ENCODE results near the gene ARHGAP18.
"Not testable (repeated sequence)": the region's sequence is repeated elsewhere in the genome, so short reads cannot be mapped to it uniquely, and the experiment has no call there.

ARHGAP18 gene

DNA sequence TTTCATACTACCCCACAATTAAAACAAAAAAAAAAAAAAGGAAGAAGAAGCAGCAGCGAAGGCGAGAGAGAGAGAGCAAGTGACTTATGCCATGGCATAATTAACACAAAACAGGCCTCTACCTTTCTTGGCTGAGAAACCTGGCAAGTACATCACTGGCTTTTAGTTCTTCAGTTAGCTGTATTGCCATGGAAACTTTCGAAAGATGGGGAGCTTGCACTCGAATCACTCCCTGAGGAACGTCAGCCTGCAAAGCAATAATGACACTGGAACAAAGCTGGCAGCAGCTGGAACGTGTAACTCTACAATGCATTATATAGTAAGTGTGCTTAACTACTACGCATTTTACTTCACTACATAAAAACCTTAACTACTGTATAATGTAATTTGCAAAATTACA lies 126.1 kb downstream of the ARHGAP18 start:
- DNase-seq (ENCODE audit: low read depth in 2 of 2) = no peak

- DNase-seq (ENCODE audit: low read depth in 2 of 2) = no peak
Observed at GRCh38 chr6:129578315-129578714, 131.7 kb downstream of the ARHGAP18 start.

DNA sequence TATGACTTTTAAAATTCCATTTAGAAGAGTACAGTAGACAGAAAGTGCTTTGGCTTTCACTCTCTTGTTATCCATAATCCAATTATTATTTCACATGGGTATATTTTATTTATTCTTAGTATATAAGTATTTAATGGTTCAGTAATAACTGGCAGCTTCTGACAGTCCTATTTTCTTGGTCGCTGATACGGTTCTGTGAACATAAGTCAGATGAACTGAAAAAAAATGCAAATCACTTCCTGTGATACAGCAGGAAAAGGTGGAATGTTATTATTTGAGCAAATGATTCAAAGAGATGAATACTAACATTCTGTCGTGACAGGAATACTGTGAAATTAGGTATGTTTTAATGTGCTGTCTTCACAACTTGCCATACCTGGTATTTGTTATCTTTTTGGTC lies 132.3 kb downstream of the ARHGAP18 start:
- no peak for DNase-seq (ENCODE audit: low read depth in 2 of 2)

DNA sequence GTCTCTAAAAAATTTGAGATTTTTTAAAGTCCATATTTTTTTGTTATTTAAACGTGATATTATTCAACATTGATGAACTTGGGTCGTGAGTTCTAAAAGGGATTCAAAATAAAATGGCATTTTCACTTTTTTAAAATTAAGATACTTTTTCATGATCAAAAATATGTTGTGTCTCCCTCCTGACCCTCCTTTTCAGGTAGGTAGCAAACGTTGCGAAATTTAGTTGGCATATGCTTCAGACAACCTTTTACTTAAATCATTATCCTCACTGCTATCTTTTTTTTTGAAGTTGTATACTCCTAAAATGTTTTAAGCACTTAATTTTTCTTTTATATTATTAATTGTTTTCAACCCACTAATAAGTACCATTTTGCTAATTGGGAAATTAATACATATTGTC lies 133.5 kb downstream of the ARHGAP18 start:
- no peak for DNase-seq (ENCODE audit: low read depth in 2 of 2)

DNA sequence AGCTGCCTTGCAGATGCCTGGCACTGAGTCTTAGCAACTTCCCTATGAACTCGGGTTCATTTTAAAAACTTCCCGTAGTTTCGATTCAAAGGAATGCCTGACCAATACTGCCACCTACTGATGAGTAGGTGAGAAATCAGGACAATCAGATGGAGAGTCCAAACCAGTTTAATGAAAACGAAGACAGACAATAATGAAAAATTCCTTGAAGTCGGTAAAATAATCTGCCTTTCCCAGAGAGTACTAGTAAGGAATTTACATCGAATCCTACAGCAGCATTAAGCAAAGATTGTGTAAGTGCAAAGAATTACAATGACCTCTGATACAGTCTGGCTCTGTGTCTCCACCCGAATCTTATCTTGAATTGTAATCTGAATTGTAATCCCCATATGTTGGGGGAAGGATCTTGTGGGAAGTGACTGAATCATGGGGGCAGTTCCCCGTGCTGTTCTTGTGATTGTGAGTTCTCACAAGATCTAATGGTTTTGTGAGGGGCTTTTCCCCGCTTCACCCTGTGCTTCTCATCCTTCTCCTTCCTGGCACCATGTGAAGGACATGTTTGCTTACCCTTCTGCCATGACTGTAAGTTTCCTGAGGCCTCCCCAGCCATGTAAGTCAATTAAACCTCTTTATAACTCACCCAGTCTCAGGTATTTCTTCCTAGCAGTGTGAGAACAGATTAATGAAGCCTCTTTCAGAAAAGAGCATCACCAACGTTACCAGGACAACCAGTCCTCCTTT lies 134.4 kb downstream of the ARHGAP18 start:
- DNase-seq (ENCODE audit: low read depth in 2 of 2) = no peak

GRCh38 chr6:129574605-129575004 lies 135.4 kb downstream of the ARHGAP18 start:
- DNase-seq (ENCODE audit: low read depth in 2 of 2) = not testable (repeated sequence)

DNA sequence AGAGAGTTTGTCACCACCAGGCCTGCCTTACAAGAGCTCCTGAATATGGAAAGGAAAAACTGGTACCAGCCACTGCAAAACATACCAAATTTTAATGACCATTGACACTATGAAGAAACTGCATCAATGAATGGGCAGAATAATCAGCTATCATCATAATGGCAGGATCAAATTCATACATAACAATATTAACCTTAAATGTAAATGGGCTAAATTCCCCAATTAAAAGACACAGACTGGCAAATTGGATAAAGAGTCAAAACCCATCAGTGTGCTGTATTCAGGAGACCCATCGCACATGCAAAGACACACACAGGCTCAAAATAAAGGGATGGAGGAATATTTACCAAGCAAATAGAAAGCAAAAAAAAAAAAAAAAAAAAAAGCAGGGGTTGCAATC lies 139.0 kb downstream of the ARHGAP18 start:
- not testable (repeated sequence) for DNase-seq (ENCODE audit: low read depth in 2 of 2)

- no peak for DNase-seq (ENCODE audit: low read depth in 2 of 2)
Observed at GRCh38 chr6:129568015-129568414, 142.0 kb downstream of the ARHGAP18 start.

- peak; percentile 7 to 35 for DNase-seq (ENCODE audit: low read depth in 2 of 2)
Observed at GRCh38 chr6:129567374-129567773, 142.6 kb downstream of the ARHGAP18 start.

DNA sequence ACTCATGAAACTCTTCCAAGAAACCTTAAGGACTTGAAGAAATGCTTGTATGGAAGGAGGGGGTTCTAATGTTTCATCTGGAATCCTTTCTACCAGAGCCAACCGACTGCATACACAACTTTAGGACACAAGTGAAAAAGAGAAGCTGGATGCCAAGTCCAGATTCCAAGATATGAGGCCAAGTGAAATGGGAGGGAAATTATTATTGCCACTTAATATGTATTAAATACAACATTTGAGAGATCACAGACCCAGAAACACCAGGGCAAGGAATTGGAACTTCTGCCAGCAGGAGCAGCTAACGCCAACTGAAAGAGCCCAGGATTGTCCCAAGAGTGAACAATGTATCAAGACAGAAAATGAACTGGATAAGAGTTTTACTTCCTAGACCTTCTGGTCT lies 144.2 kb downstream of the ARHGAP18 start:
- DNase-seq (ENCODE audit: low read depth in 2 of 2) = no peak

DNA sequence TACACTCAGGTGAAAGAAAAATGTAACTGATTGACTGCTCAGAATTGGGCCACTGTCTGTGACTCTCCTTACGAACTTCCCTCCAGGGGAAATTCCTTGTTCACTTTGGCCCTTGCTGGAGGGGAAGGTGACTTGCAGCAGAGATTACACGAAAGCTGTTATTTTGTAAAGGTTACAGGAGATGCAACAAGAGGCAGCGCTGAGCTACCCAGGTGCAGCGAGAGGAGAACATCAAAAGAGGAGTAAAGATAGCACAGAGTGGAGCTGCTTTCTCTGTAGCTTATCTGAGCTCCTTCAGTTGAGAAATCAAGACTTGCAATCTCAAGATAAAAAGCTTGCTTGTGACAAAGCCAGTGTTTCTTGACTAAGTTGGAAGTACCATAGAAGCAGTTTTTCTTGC lies 144.6 kb downstream of the ARHGAP18 start:
- DNase-seq (ENCODE audit: low read depth in 2 of 2) = no peak

- no peak for DNase-seq (ENCODE audit: low read depth in 2 of 2)
Observed at GRCh38 chr6:129558248-129558647, 151.7 kb downstream of the ARHGAP18 start.

DNA sequence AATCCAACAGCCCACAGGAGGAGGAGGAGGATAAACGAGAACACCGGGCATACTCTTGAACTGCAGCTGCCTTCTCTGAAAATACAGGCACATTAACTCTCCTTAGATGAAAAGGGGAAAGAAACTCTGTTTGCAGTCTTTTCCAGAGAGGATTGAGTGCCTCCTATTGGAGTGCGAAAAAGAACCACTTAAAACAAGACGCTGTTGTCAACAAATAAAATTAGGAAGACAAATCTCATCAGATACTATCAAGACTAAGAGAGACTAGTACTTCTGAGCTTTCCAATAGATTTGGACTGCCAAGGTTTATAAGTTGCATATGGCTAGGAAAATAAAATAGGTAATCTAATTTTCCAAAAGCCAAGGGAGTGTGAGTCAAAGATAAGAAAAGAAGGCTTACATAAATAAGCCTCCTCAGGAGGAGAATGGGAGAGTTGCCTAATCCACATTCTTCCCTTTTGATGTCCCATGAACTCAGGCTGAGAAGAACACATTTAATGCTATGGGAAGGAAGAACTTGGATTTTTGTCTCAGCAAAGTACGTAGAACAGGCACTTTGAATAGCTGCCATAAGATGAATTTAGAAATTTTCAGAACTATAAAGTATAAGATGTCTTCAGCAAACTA lies 154.7 kb downstream of the ARHGAP18 start:
- no peak for DNase-seq (ENCODE audit: low read depth in 2 of 2)

DNA sequence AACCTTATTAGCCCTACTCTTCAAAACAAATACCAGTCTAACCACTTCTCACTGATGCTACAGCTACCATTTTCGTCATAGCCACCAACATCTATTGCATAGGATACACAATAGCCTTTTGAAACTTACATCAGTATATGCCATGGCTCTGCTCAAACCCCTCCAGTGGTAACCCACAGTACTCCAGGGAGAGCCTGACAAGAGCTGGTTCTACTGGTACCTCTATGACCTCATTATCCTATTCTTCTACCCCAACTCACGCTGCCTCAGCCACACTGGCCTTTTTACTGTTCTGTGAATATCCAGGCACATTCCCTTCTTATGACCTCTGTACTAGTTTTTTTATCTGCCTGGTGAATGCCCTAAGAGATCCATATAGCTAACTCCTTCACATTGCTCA lies 157.6 kb downstream of the ARHGAP18 start:
- DNase-seq (ENCODE audit: low read depth in 2 of 2) = no peak

DNA sequence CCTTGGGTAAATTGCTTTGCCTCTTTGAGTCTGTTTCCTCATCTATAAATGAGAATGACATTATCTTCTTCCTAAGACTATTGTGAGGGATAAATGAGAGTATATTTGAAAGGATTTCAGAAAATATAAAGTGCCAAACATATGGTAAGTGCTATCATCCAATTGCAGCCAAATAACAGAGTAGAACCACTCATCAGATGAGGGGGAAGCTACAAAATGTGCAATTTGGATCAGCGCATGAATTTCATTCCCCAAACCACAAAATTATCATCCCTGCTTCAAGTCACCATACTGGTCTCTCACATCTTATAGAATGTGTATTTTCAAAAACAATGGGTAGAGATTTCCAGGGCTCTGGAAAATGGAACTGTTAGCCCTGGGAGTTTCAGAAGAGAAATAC lies 158.5 kb downstream of the ARHGAP18 start:
- DNase-seq (ENCODE audit: low read depth in 2 of 2) = no peak

DNA sequence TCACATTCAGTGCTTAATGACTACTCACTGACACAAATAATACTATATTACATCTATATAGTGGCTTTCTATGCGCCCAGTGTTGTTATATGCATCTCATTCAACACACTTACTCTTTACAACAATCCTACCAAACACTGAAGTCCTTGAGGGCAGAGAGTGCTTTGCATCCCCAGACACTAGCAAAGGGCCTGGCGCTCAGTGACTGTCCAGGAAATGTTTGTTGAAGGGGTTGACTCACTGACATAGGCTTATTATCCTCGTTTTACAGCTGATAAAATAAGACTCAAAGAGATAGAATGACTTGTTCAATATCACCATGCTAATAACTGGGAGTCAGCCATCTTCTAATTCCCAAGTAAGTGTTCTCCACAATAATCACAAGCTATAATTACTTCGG lies 163.3 kb downstream of the ARHGAP18 start:
- no peak for DNase-seq (ENCODE audit: low read depth in 2 of 2)

DNA sequence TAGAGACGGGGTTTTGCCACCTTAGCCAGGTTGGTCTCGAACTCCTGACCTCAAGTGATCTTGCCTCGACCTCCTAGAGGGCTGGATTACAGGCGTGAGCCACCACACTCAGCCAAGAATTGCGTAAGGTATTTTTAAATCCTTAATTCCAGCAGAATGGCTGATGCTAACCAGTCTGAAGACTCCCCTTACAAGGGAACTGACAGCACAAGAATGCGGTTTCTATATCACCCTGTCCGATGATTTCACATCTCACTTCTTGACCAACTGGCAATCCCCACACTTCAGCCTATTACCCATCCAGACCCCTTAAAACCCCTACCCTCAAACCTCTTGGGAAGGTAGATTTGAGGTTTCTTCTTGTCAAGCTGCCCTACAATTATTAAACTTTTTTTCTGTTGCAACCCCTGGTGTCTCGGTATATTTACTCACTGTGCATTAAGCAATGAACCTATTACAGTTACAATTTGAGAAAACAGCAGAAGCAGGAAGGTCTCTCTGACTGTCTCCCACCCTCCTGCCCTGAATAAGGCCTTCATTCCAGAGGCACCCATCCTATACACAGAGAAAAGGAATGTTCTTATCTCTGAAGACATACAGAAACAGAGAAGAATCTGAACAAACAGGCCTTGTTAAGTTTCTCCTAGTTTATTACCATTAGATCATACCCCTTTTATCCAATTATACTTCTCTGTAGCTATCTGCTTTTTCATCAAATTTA lies 164.9 kb downstream of the ARHGAP18 start:
- DNase-seq (ENCODE audit: low read depth in 2 of 2) = no peak

- no peak for DNase-seq (ENCODE audit: low read depth in 2 of 2)
Observed at GRCh38 chr6:129543981-129544380, 166.0 kb downstream of the ARHGAP18 start.

DNA sequence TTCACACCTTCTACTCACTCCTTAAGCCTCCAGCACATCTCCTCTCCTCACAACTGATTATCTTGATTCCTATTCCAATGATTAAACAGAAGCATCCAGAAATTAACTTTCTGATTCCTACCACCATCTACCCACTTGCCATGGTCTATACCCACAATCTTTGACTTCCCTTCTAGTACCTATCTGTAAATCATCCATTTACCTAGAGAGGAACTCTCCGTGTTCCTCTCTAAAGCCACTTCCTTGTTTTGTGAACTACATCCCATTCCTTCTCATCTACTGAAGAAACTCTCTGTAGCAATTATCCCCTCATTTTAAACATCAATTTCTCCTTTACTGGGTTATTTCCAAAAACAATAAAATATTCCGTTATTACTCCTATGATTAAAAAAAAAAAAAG lies 167.3 kb downstream of the ARHGAP18 start:
- no peak for DNase-seq (ENCODE audit: low read depth in 2 of 2)

DNA sequence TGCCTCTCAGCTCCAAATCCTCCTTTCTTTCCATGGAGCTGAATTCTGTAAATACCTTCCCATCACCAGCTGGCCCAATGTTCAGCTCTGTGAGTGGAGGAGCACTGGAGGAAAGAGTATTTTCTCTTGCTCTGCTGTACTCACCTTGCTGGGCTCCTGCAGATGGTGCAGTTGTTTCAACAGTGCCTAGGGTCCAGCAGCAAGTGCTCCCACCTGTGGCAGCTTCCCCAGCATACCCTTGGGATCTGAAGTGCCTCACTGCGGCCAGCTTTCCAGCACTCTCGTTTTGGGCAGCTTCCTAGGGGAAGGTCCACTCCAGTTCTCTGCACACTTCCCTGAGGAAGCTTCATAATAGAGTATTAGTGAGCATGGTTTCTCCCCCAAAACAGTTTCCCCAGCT lies 170.9 kb downstream of the ARHGAP18 start:
- DNase-seq (ENCODE audit: low read depth in 2 of 2) = no peak

DNA sequence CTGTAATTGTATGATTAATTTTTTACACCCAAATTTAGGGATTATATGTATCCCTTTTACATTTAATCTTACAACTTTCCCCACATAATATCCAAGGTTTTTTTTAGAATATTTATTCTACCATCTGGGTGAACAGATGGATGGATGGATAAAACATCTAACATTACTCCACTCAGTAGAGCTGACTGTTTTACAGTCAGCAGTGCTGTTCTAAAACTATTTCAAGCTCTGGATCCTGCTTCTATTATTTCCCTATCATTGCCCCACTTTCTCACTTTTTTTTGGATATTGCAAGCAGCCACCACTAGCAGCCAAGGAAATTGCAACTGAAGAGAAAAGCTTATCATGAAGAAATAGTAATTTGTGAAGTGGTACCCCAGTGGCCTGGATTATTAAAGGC lies 173.7 kb downstream of the ARHGAP18 start:
- no peak for DNase-seq (ENCODE audit: low read depth in 2 of 2)

GRCh38 chr6:129534926-129535325 lies 175.1 kb downstream of the ARHGAP18 start:
- DNase-seq (ENCODE audit: low read depth in 2 of 2) = no peak

All from stimulated activated CD4-positive, alpha-beta T cell treated with anti-CD3 and anti-CD28 coated beads, Interleukin-15, amount 100 ng/mL, for 48 hours (primary cell).